Eye (tissue), 1 donor: ENCODE results near the gene GGA3.

Source experiments
- DNase-seq: peaks from one replicate; pipeline ENCODE4 v3.0.0-alpha.2; 2015

The GGA3 gene

GRCh38 chr17:75244133-75244866, 17.1 kb downstream of the GGA3 start:
- no peak for DNase-seq

- no peak for DNase-seq
These were observed 18.9 kb downstream of the GGA3 start for GRCh38 chr17:75242461-75243042.

- DNase-seq = no peak
These were observed 19.4 kb downstream of the GGA3 start for GRCh38 chr17:75241996-75242460.

GRCh38 chr17:75241502-75241901, 19.9 kb downstream of the GGA3 start:
- no peak for DNase-seq

- DNase-seq = no peak
These were observed 20.3 kb downstream of the GGA3 start for GRCh38 chr17:75241143-75241430.

GRCh38 chr17:75240394-75241142, 20.8 kb downstream of the GGA3 start:
- peak; percentile 26 for DNase-seq

- no peak for DNase-seq
These were observed 21.5 kb downstream of the GGA3 start for GRCh38 chr17:75239778-75240393.

GRCh38 chr17:75239214-75239613, 22.2 kb downstream of the GGA3 start:
- DNase-seq = no peak

- DNase-seq = peak; percentile 78
These were observed 22.7 kb downstream of the GGA3 start for GRCh38 chr17:75238684-75239191.

GRCh38 chr17:75238020-75238580, 23.3 kb downstream of the GGA3 start:
- DNase-seq = no peak

GRCh38 chr17:75237100-75238014, 24.0 kb downstream of the GGA3 start:
- DNase-seq = no peak

GRCh38 chr17:75232786-75233185, 28.6 kb downstream of the GGA3 start:
- DNase-seq = no peak

- no peak for DNase-seq
These were observed 29.5 kb downstream of the GGA3 start for GRCh38 chr17:75231741-75232464.

GRCh38 chr17:75231071-75231470, 30.3 kb downstream of the GGA3 start:
- DNase-seq = no peak

GRCh38 chr17:75228847-75229246, 32.6 kb downstream of the GGA3 start:
- no peak for DNase-seq

GRCh38 chr17:75228305-75228704, 33.1 kb downstream of the GGA3 start:
- DNase-seq = no peak

GRCh38 chr17:75227729-75228128, 33.7 kb downstream of the GGA3 start:
- DNase-seq = no peak

- no peak for DNase-seq
These were observed 36.4 kb downstream of the GGA3 start for GRCh38 chr17:75225016-75225415.

- no peak for DNase-seq
These were observed 41.6 kb downstream of the GGA3 start for GRCh38 chr17:75219815-75220214.

GRCh38 chr17:75218131-75218530, 43.3 kb downstream of the GGA3 start:
- DNase-seq = no peak

GRCh38 chr17:75209061-75209460, 52.3 kb downstream of the GGA3 start:
- DNase-seq = no peak
